ENCODE measurements around the gene PSME3. TPM values are rescaled to one million over a fixed set of nuclear protein-coding genes. Genes with fewer than 3 reads are reported as not detected.

PSME3 gene
- total and polyA plus RNA-seq, 9 of the 15 experiments (the other 6 are each of a cell fraction or from before 2014, with no cell fraction given): 31.2 to 275 (median 141) TPM

DNA sequence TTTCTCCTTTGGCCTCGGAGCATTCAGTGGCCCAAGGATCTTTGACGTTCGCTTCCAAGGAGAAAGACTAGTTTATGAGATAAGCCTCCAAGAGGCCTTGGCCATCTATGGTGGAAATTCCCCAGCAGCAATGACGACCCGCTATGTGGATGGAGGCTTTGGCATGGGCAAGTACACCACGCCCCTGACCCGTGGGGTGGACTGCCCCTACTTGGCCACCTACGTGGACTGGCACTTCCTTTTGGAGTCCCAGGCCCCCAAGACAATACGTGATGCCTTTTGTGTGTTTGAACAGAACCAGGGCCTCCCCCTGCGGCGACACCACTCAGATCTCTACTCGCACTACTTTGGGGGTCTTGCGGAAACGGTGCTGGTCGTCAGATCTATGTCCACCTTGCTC is 19.2 kb downstream of the PSME3 start:
- Histone ChIP-seq H3K4me3 (no peak overlapping the region), H3K36me3 (ENCODE audit: control insufficient read depth, insufficient read depth, low read length) (no peaks in the 10 kb centered on the region), H4K20me1 (replicated peaks; ENCODE audit: control insufficient read depth, insufficient read depth, low read length) (no peaks in the 10 kb centered on the region), H3K4me2 (ENCODE audit: insufficient read depth, low read length) (no peak overlapping the region), H3K9ac (ENCODE audit: insufficient read depth in 1 of 2, low read depth in 2 of 2, low read length in 2 of 2) (no peak overlapping the region), H3K79me2 (ENCODE audit: control insufficient read depth, insufficient read depth, low read length) (no peaks in the 10 kb centered on the region), H3K4me1 (replicated peaks in 1 of 2; ENCODE audit: control insufficient read depth in 2 of 2, insufficient read depth in 2 of 2, low read length in 2 of 2) (peaks cover 3 to 7% of the 10 kb centered on the region in 2 experiments; a peak in 2 of 5 replicates), H3K27ac (ENCODE audit: extremely low read depth, low read depth, low read length) (no peak overlapping the region), H3K9me3 (replicated peaks; ENCODE audit: control insufficient read depth, insufficient read depth, low read depth, low read length) (no peaks in the 10 kb centered on the region), H3K27me3 (ENCODE audit: control insufficient read depth in 2 of 2, insufficient read depth in 2 of 2, low read length in 2 of 2) (no peaks in the 10 kb centered on the region), H3K9me1 (ENCODE audit: control insufficient read depth, insufficient read depth, low read length) (no peaks in the 10 kb centered on the region), H2AFZ (ENCODE audit: low read depth, low read length) (no peak overlapping the region)
- CTCF ChIA-PET (ENCODE audit: low intra/inter-chr PET ratio): no interaction called here
- FAIRE-seq (no peak), DNase-seq (ENCODE audit: extremely low read depth in 1 of 4, low spot score in 3 of 4) (no peak), ATAC-seq (no peak)
- in situ Hi-C loops (cut with MboI): no loop called here
- POLR2A ChIA-PET: interaction anchor here (0.9 kb wide), 1 partner anchor 8 kb away, joined by 6 read pairs; the partner anchor contains the start of gene AOC2
- WGBS (ENCODE audit: insufficient coverage, low coverage, missing lambda C conversion rate): 57% methylated on average over 13 of the region's 15 CpGs
- intact Hi-C loops (cut with micrococcal nuclease): no loop called here
- no TSS peak for BruUV-seq (replicated peaks)
- no peak for TF ChIP-seq ADNP (tag; IDR thresholded peaks at IDR 0.05)
- TF ChIP-seq SREBF1 (IDR thresholded peaks at IDR 0.05; ENCODE audit: borderline replicate concordance, low read depth, low read length): no peak
- TF ChIP-seq ZNF444 (CRISPR knock-in tag; IDR thresholded peaks at IDR 0.05): no peak
- TF ChIP-seq ZKSCAN3 (CRISPR knock-in tag; IDR thresholded peaks at IDR 0.05): no peak
- TF ChIP-seq POLR3G (IDR thresholded peaks at IDR 0.05; ENCODE audit: extremely low read depth, insufficient read length, insufficient replicate concordance): no peak
- TF ChIP-seq, protein P1, sequence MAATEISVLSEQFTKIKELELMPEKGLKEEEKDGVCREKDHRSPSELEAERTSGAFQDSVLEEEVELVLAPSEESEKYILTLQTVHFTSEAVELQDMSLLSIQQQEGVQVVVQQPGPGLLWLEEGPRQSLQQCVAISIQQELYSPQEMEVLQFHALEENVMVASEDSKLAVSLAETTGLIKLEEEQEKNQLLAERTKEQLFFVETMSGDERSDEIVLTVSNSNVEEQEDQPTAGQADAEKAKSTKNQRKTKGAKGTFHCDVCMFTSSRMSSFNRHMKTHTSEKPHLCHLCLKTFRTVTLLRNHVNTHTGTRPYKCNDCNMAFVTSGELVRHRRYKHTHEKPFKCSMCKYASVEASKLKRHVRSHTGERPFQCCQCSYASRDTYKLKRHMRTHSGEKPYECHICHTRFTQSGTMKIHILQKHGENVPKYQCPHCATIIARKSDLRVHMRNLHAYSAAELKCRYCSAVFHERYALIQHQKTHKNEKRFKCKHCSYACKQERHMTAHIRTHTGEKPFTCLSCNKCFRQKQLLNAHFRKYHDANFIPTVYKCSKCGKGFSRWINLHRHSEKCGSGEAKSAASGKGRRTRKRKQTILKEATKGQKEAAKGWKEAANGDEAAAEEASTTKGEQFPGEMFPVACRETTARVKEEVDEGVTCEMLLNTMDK (IDR thresholded peaks at IDR 0.05; ENCODE audit: borderline replicate concordance, insufficient read depth, low read depth, low read length, poor library complexity, severe bottlenecking): no peak
- TF ChIP-seq, protein P2, sequence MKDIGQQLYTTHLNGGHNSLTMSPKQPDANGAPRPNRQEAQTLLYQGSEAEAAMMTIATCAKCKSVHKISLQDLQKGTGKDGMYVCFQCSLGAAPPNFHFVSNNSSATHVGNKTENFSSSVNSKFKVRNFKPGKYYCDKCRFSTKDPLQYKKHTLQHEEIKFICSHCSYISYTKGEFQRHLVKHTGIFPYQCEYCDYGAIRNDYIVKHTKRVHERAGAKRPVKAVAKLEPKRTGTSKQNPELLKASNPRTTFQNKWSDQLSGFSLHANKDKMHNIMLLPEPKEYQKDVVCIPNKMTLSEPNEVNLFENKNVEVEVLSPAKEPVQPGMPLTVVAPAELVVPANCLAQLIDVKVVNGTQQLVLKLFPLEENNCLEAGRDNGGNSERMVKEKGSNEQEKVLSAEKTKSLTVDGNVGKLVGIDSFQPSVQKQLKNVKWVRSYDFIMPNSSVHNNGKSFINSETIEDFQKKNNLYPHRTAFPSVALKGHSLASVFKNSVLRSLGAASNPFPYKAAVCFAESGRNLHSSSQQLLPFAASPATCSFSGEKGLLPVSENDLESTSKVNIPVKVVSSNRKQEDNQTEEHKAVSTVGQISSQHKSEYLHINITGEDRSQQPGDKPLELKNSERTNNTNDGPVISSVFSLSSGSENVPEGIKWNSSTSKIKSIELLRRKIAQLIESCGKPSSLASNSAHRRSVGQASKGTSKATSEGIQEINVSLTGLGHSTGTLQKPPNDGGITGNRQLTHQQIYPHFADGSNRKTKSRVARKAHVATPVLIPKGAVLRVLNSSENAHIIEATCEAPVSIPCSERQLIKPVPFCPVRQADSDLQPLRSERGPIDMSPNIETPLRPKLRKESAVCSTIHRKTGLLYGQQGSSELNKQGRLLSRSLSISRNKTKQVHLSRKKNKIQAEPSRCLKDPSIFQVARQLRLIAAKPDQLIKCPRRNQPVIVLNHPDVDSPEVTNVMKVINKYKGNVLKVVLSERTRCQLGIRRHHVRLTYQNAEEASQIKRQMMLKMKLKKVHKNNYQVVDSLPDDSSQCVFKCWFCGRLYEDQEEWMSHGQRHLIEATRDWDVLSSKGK (CRISPR knock-in tag; IDR thresholded peaks at IDR 0.05): no peak
- TF ChIP-seq, protein P3, sequence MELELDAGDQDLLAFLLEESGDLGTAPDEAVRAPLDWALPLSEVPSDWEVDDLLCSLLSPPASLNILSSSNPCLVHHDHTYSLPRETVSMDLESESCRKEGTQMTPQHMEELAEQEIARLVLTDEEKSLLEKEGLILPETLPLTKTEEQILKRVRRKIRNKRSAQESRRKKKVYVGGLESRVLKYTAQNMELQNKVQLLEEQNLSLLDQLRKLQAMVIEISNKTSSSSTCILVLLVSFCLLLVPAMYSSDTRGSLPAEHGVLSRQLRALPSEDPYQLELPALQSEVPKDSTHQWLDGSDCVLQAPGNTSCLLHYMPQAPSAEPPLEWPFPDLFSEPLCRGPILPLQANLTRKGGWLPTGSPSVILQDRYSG (tag; conservative IDR thresholded peaks at IDR 0.05; ENCODE audit: low read depth): no peak
- no peak for TF ChIP-seq ZNF274 (IDR thresholded peaks at IDR 0.05; ENCODE audit: borderline replicate concordance, low read depth, low read length)
- TF ChIP-seq XRCC3 (IDR thresholded peaks at IDR 0.05): no peak
- TF ChIP-seq, protein P4, sequence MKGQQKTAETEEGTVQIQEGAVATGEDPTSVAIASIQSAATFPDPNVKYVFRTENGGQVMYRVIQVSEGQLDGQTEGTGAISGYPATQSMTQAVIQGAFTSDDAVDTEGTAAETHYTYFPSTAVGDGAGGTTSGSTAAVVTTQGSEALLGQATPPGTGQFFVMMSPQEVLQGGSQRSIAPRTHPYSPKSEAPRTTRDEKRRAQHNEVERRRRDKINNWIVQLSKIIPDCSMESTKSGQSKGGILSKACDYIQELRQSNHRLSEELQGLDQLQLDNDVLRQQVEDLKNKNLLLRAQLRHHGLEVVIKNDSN (CRISPR knock-in tag; IDR thresholded peaks at IDR 0.05): no peak

Data from K562 (cell line).